OCI-LY1 (cell line): ENCODE measurements around the gene ROR1.
"Not testable (repeated sequence)": the region's sequence is repeated elsewhere in the genome, so short reads cannot be mapped to it uniquely, and the experiment has no call there.

Experiments
- H2AFZ ChIP-seq: fragments of 200-600 bp; sonication (generic), shearing (Covaris generic); 2 replicates; pipeline ENCODE4 v1.6.0; 2014; ENCODE audit warnings: antibody characterized with exemption, mild to moderate bottlenecking, low read length
- H3F3A ChIP-seq: fragments of 200-600 bp; sonication (generic), shearing (Covaris generic); 2 replicates; pipeline ENCODE4 v1.6.0; 2014; ENCODE audit warnings: mild to moderate bottlenecking, antibody characterized with exemption, low read length, moderate library complexity; ENCODE audit not compliant: insufficient read depth
- H3K27ac ChIP-seq: fragments of 200-600 bp; sonication (generic); 2 replicates; pipeline ENCODE4 v1.5.1; 2014; ENCODE audit warnings: low read length, mixed run types, mild to moderate bottlenecking, low read depth; ENCODE audit not compliant: poor library complexity, severe bottlenecking
- H3K27me3 ChIP-seq: fragments of 200-600 bp; sonication (generic); 2 replicates; pipeline ENCODE4 v1.6.0; 2014; ENCODE audit warnings: antibody characterized with exemption, mild to moderate bottlenecking, low read length, moderate library complexity; ENCODE audit not compliant: insufficient read depth
- H3K36me3 ChIP-seq: fragments of 200-600 bp; sonication (generic); 2 replicates; pipeline ENCODE4 v1.6.1; 2014; ENCODE audit warnings: mild to moderate bottlenecking, antibody characterized with exemption, low read length, moderate library complexity, mixed read lengths; ENCODE audit not compliant: insufficient read depth
- H3K4me1 ChIP-seq: fragments of 200-600 bp; sonication (generic); 2 replicates; pipeline ENCODE4 v1.5.1; 2014; ENCODE audit warnings: mild to moderate bottlenecking, low read length, moderate library complexity; ENCODE audit not compliant: insufficient read depth, severe bottlenecking
- H3K4me2 ChIP-seq: fragments of 200-600 bp; sonication (generic), shearing (Covaris generic); 2 replicates; pipeline ENCODE4 v1.6.1; 2014; ENCODE audit warnings: low read length
- H3K4me3 ChIP-seq: fragments of 200-600 bp; sonication (generic); 2 replicates; pipeline ENCODE4 v1.5.1; 2014; ENCODE audit warnings: low read length, low read depth, mild to moderate bottlenecking, mixed read lengths; ENCODE audit not compliant: poor library complexity, severe bottlenecking
- H3K79me2 ChIP-seq: fragments of 200-600 bp; shearing (Covaris generic); 2 replicates; pipeline ENCODE4 v1.6.1; 2016; ENCODE audit warnings: mixed run types, low read length, mixed read lengths; ENCODE audit not compliant: insufficient read depth
- H3K9ac ChIP-seq: fragments of 200-600 bp; sonication (generic), shearing (Covaris generic); 2 replicates; pipeline ENCODE4 v1.6.1; 2014; ENCODE audit warnings: mild to moderate bottlenecking, low read length, mixed read lengths
- H3K9me2 ChIP-seq: fragments of 200-600 bp; sonication (generic), shearing (Covaris generic); 2 replicates; pipeline ENCODE4 v1.6.1; 2014; ENCODE audit warnings: low read depth, mild to moderate bottlenecking, low read length, mixed read lengths
- H3K9me3 ChIP-seq: fragments of 200-600 bp; shearing (Covaris generic); 2 replicates; pipeline ENCODE4 v1.6.1; 2014; ENCODE audit warnings: low read length, mixed read lengths
- H4K20me1 ChIP-seq: fragments of 200-600 bp; sonication (generic), shearing (Covaris generic); 2 replicates; pipeline ENCODE4 v1.6.0; 2016; ENCODE audit warnings: mild to moderate bottlenecking, low read length; ENCODE audit not compliant: insufficient read depth
- EZH2 ChIP-seq: fragments of 200-600 bp; sonication (generic), shearing (Covaris generic); IDR thresholded peaks from 2 replicates; pipeline ENCODE4 v1.8.0; 2017; ENCODE audit warnings: borderline replicate concordance, mixed run types, mild to moderate bottlenecking, antibody characterized with exemption, low read length, moderate library complexity, mixed read lengths
- TF ChIP-seq, protein P1 (sequence below): fragments of 200-600 bp; sonication (generic), shearing (Covaris generic); IDR thresholded peaks from 2 replicates; pipeline ENCODE4 v1.5.1; 2017; ENCODE audit warnings: mild to moderate bottlenecking, antibody characterized with exemption, low read length, moderate library complexity, mixed read lengths

Gene ROR1

GRCh38 chr1:64098436-64098835 is 324.6 kb downstream of the ROR1 start:
- Histone ChIP-seq H3K36me3 (no peaks in the 10 kb centered on the region), H3K4me2 (no peak overlapping the region), H3K9me3 (no peaks in the 10 kb centered on the region), H3K27ac (no peak overlapping the region), H3F3A (no peaks in the 10 kb centered on the region), H3K79me2 (no peaks in the 10 kb centered on the region), H3K27me3 (no peaks in the 10 kb centered on the region), H3K9ac (no peak overlapping the region), H2AFZ (no peak overlapping the region), H4K20me1 (no peaks in the 10 kb centered on the region), H3K4me3 (no peak overlapping the region), H3K4me1 (no peaks in the 10 kb centered on the region), H3K9me2 (no peaks in the 10 kb centered on the region)
- TF ChIP-seq, protein P1, sequence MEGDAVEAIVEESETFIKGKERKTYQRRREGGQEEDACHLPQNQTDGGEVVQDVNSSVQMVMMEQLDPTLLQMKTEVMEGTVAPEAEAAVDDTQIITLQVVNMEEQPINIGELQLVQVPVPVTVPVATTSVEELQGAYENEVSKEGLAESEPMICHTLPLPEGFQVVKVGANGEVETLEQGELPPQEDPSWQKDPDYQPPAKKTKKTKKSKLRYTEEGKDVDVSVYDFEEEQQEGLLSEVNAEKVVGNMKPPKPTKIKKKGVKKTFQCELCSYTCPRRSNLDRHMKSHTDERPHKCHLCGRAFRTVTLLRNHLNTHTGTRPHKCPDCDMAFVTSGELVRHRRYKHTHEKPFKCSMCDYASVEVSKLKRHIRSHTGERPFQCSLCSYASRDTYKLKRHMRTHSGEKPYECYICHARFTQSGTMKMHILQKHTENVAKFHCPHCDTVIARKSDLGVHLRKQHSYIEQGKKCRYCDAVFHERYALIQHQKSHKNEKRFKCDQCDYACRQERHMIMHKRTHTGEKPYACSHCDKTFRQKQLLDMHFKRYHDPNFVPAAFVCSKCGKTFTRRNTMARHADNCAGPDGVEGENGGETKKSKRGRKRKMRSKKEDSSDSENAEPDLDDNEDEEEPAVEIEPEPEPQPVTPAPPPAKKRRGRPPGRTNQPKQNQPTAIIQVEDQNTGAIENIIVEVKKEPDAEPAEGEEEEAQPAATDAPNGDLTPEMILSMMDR = no peak
- TF ChIP-seq EZH2 = no peak

- no peaks in the 10 kb centered on the region for H3K36me3 ChIP-seq
- H3K9me2 ChIP-seq = no peaks in the 10 kb centered on the region
- H3K27me3 ChIP-seq = no peaks in the 10 kb centered on the region
- H3F3A ChIP-seq = no peaks in the 10 kb centered on the region
- H3K27ac ChIP-seq = no peak overlapping the region
- no peak overlapping the region for H3K9ac ChIP-seq
- no peaks in the 10 kb centered on the region for H3K79me2 ChIP-seq
- H3K4me2 ChIP-seq = no peak overlapping the region
- no peak overlapping the region for H3K4me3 ChIP-seq
- H2AFZ ChIP-seq = no peak overlapping the region
- H3K4me1 ChIP-seq = no peaks in the 10 kb centered on the region
- no peaks in the 10 kb centered on the region for H3K9me3 ChIP-seq
- TF ChIP-seq, protein P1 = no peak
- no peak for TF ChIP-seq EZH2
- no peaks in the 10 kb centered on the region for H4K20me1 ChIP-seq
These were observed 325.2 kb downstream of the ROR1 start for GRCh38 chr1:64098846-64099582.

GRCh38 chr1:64100791-64101190 is 327.0 kb downstream of the ROR1 start:
- no peaks in the 10 kb centered on the region for H3K27me3 ChIP-seq
- no peaks in the 10 kb centered on the region for H3F3A ChIP-seq
- no peaks in the 10 kb centered on the region for H4K20me1 ChIP-seq
- H3K36me3 ChIP-seq = no peaks in the 10 kb centered on the region
- H3K4me3 ChIP-seq = no peak overlapping the region
- no peak overlapping the region for H3K9ac ChIP-seq
- no peaks in the 10 kb centered on the region for H3K9me2 ChIP-seq
- TF ChIP-seq, protein P1 = no peak
- no peak for TF ChIP-seq EZH2
- no peaks in the 10 kb centered on the region for H3K79me2 ChIP-seq
- H2AFZ ChIP-seq = no peak overlapping the region
- H3K4me1 ChIP-seq = no peaks in the 10 kb centered on the region
- no peaks in the 10 kb centered on the region for H3K9me3 ChIP-seq
- H3K4me2 ChIP-seq = no peak overlapping the region
- no peak overlapping the region for H3K27ac ChIP-seq

DNA sequence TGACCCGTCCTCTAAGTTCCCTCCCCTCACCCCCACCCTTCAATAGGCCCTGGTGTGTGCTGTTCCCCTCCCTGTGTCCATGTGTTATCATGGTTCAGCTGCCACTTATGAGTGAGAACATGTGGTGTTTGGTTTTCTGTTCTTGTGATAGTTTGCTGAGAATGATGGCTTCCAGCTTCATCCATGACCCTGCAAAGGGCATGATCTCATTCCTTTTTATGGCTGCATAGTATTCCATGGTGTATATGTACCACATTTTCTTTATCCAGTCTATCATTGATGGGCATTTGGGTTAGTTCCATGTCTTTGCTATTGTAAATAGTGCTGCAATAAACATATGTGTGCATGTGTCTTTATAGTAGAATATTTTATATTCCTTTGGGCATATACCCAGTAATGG is 330.8 kb downstream of the ROR1 start:
- not testable (repeated sequence) for H2AFZ ChIP-seq, H3K9me2 ChIP-seq, H3K27me3 ChIP-seq, H3K4me3 ChIP-seq, H3K9ac ChIP-seq, H3K36me3 ChIP-seq, H3F3A ChIP-seq, H3K4me2 ChIP-seq, H3K79me2 ChIP-seq, H4K20me1 ChIP-seq, H3K4me1 ChIP-seq, H3K27ac ChIP-seq, H3K9me3 ChIP-seq
